GM23338 (cell line): ENCODE measurements around the gene STX1A. TPM values are rescaled to one million over a fixed set of nuclear protein-coding genes. Genes with fewer than 3 reads are reported as not detected.

Source experiments
- ATAC-seq: fragments of 200-7000 bp; cut with Tn5 transposase; 3 replicates; pipeline ENCODE4 v1.9.1; 2020
- DNase-seq: peaks from one replicate; pipeline ENCODE4 v3.0.0-alpha.2; 2015; ENCODE audit warnings: low spot score
- H2AFZ ChIP-seq: fragments of 200-600 bp; sonication (generic); 2 replicates; pipeline ENCODE4 v1.8.0; 2016; ENCODE audit warnings: antibody characterized with exemption, mild to moderate bottlenecking, moderate library complexity
- H3F3A ChIP-seq: fragments of 200-600 bp; sonication (generic); replicated peaks from 2 replicates; pipeline ENCODE4 v1.8.0; 2017; ENCODE audit warnings: antibody characterized with exemption, mixed run types, low read depth
- H3K27ac ChIP-seq: fragments of 200-600 bp; sonication (generic); 2 replicates; pipeline ENCODE4 v1.6.1; 2016; ENCODE audit warnings: low read depth
- H3K27me3 ChIP-seq: fragments of 200-600 bp; sonication (generic); 2 replicates; pipeline ENCODE4 v1.8.0; 2016; ENCODE audit warnings: mild to moderate bottlenecking, mixed run types, moderate library complexity; ENCODE audit not compliant: insufficient read depth
- H3K36me3 ChIP-seq: fragments of 200-600 bp; sonication (generic); 2 replicates; pipeline ENCODE4 v1.8.0; 2016; ENCODE audit warnings: mild to moderate bottlenecking; ENCODE audit not compliant: insufficient read depth
- H3K4me1 ChIP-seq: fragments of 200-600 bp; sonication (generic); 2 replicates; pipeline ENCODE4 v1.8.0; 2016; ENCODE audit warnings: mild to moderate bottlenecking, moderate library complexity; ENCODE audit not compliant: insufficient read depth
- H3K4me2 ChIP-seq: fragments of 200-600 bp; sonication (generic); 2 replicates; pipeline ENCODE4 v1.7.1; 2017; ENCODE audit warnings: mixed run types
- H3K4me3 ChIP-seq: fragments of 200-600 bp; sonication (generic); 2 replicates; pipeline ENCODE4 v1.6.1; 2016; ENCODE audit warnings: mixed run types
- H3K79me2 ChIP-seq: fragments of 200-600 bp; sonication (generic); replicated peaks from 2 replicates; pipeline ENCODE4 v1.8.0; 2017; ENCODE audit warnings: mild to moderate bottlenecking; ENCODE audit not compliant: insufficient read depth
- H3K9me2 ChIP-seq: fragments of 200-600 bp; sonication (generic); 2 replicates; pipeline ENCODE4 v1.8.0; 2017; ENCODE audit not compliant: insufficient read depth
- H4K20me1 ChIP-seq: fragments of 200-600 bp; sonication (generic); replicated peaks from 2 replicates; pipeline ENCODE4 v1.8.0; 2017; ENCODE audit warnings: mild to moderate bottlenecking; ENCODE audit not compliant: insufficient read depth
- H3K27ac Mint-ChIP-seq: 2 replicates; pipeline ENCODE4 v1.8.0; 2020; ENCODE audit warnings: inconsistent platforms, mild to moderate bottlenecking, moderate library complexity, mixed read lengths
- H3K27me3 Mint-ChIP-seq: 3 replicates; pipeline ENCODE4 v1.8.0; 2022; ENCODE audit warnings: low read depth, mild to moderate bottlenecking, moderate library complexity, mixed read lengths, inconsistent platforms; ENCODE audit not compliant: insufficient read depth, poor library complexity
- H3K36me3 Mint-ChIP-seq: 3 replicates; pipeline ENCODE4 v1.8.0; 2021; ENCODE audit warnings: low read depth, mild to moderate bottlenecking, inconsistent platforms, moderate library complexity, mixed read lengths
- H3K4me1 Mint-ChIP-seq: 3 replicates; pipeline ENCODE4 v1.8.0; 2020; ENCODE audit warnings: mild to moderate bottlenecking, inconsistent platforms, mixed read lengths
- H3K4me3 Mint-ChIP-seq: 3 replicates; pipeline ENCODE4 v1.8.0; 2021; ENCODE audit warnings: moderate library complexity, mild to moderate bottlenecking, inconsistent platforms, mixed read lengths
- H3K9me3 Mint-ChIP-seq: 3 replicates; pipeline ENCODE4 v1.8.0; 2020; ENCODE audit warnings: moderate library complexity, mild to moderate bottlenecking, inconsistent platforms, mixed read lengths
- CREB1 ChIP-seq: fragments of 250-450 bp; sonication (Bioruptor Pico); IDR thresholded peaks from 2 replicates; pipeline ENCODE4 v1.5.0; 2020; ENCODE audit warnings: low read depth, mild to moderate bottlenecking, moderate library complexity
- CTCF ChIP-seq, 2 experiments: fragments of 200-600 bp in 1 of 2; sonication (generic) in 1 of 2; conservative IDR thresholded peaks; 2 replicates each; pipeline versions ENCODE4 v1.5.1 to v1.6.1; 2016 to 2017; ENCODE audit warnings: antibody characterized with exemption in 2 of 2, low read depth in 2 of 2, mild to moderate bottlenecking in 2 of 2, moderate library complexity in 1 of 2
- ETS1 ChIP-seq: IDR thresholded peaks from 2 replicates; pipeline ENCODE4 v1.6.1; 2016; ENCODE audit warnings: antibody characterized with exemption
- EZH2 ChIP-seq: fragments of 200-600 bp; sonication (generic); IDR thresholded peaks from one replicate; pipeline ENCODE4 v1.8.0; 2017; ENCODE audit warnings: antibody characterized with exemption, mild to moderate bottlenecking, low read depth; ENCODE audit not compliant: unreplicated experiment
- EZH2phosphoT487 ChIP-seq: fragments of 200-600 bp; sonication (generic); IDR thresholded peaks from one replicate; pipeline ENCODE4 v1.8.1; 2018; ENCODE audit warnings: antibody characterized with exemption; ENCODE audit not compliant: unreplicated experiment
- NANOG ChIP-seq: IDR thresholded peaks from 2 replicates; pipeline ENCODE4 v1.6.1; 2016; ENCODE audit warnings: antibody characterized with exemption, borderline replicate concordance
- STAT1 ChIP-seq: IDR thresholded peaks from one replicate; pipeline ENCODE4 v1.6.1; 2016; ENCODE audit warnings: antibody characterized with exemption; ENCODE audit not compliant: unreplicated experiment
- ZNF114 ChIP-seq: fragments of 250-450 bp; sonication (Bioruptor Pico); IDR thresholded peaks from 2 replicates; pipeline ENCODE4 v1.5.0; 2020; ENCODE audit warnings: mild to moderate bottlenecking, moderate library complexity
- ZNF331 ChIP-seq: fragments of 250-450 bp; sonication (Bioruptor Pico); IDR thresholded peaks from 2 replicates; pipeline ENCODE4 v1.5.0; 2020; ENCODE audit warnings: low read depth, mild to moderate bottlenecking, moderate library complexity
- ZNF462 ChIP-seq: fragments of 250-450 bp; sonication (Bioruptor Pico); IDR thresholded peaks from 2 replicates; pipeline ENCODE4 v1.5.0; 2020; ENCODE audit warnings: mild to moderate bottlenecking, moderate library complexity
- polyA plus RNA-seq: library from polyadenylated mRNA; unstranded; fragments of >200 nt; fragmentation: Nextera tagmentation; extraction: Ambion mirVana; gene quantifications from 2 replicates; pipeline ENCODE4 v1.2.1, GENCODE V29; 2016
- total RNA-seq: library from RNA; depleted of rRNA; stranded (reverse); fragments of >200 nt; shearing (Covaris generic); gene quantifications from 2 replicates; pipeline ENCODE4 v1.2.3, GENCODE V29; 2014

STX1A gene
- total and polyA plus RNA-seq, 2 experiments from 2014 or later: 9.1 to 19.8 TPM

GRCh38 chr7:73718438-73718881, 1.0 kb downstream of the STX1A start:
- H3K36me3 ChIP-seq: no peaks in the 10 kb centered on the region
- Mint-ChIP-seq H3K4me1 (no peaks in the 10 kb centered on the region; the same call in 2 of the 3 replicates), H3K36me3 (no peaks in the 10 kb centered on the region), H3K27ac (no peak overlapping the region), H3K27me3 (peaks cover 20% of the 10 kb centered on the region), H3K4me3 (peak overlapping the region; percentile 62), H3K9me3 (no peaks in the 10 kb centered on the region)
- peak overlapping the region; percentile 86 for H3K4me3 ChIP-seq
- no peaks in the 10 kb centered on the region; the same call in 1 of the 2 replicates for H4K20me1 ChIP-seq
- no peaks in the 10 kb centered on the region; the same call in 1 of the 2 replicates for H3K4me1 ChIP-seq
- DNase-seq (no peak), ATAC-seq (no peak)
- no peaks in the 10 kb centered on the region for H3K9me2 ChIP-seq
- no peaks in the 10 kb centered on the region for H3K79me2 ChIP-seq
- no peak overlapping the region for H3K27ac ChIP-seq
- peaks cover 24% of the 10 kb centered on the region for H3K27me3 ChIP-seq
- peak overlapping the region; percentile 95 for H3K4me2 ChIP-seq
- peak overlapping the region; percentile 87; the same call in 1 of the 2 replicates for H2AFZ ChIP-seq
- TF ChIP-seq CTCF (conservative IDR thresholded peaks at IDR 0.05; ENCODE audit: low read depth in 2 of 2) (no peak), EZH2 (no peak), EZH2phosphoT487 (no peak), ZNF331 (CRISPR knock-in tag) (no peak), ZNF114 (CRISPR knock-in tag) (no peak)
- H3F3A ChIP-seq: no peaks in the 10 kb centered on the region

- Histone ChIP-seq H3K4me2 (no peak overlapping the region; the same call in 1 of the 2 replicates), H3F3A (no peaks in the 10 kb centered on the region), H3K27ac (no peak overlapping the region), H3K4me3 (no peak overlapping the region), H3K9me2 (no peaks in the 10 kb centered on the region), H3K4me1 (no peaks in the 10 kb centered on the region; the same call in 1 of the 2 replicates), H3K79me2 (no peaks in the 10 kb centered on the region), H3K36me3 (no peaks in the 10 kb centered on the region), H2AFZ (no peak overlapping the region), H3K27me3 (peaks cover 24% of the 10 kb centered on the region), H4K20me1 (no peaks in the 10 kb centered on the region; the same call in 1 of the 2 replicates)
- Mint-ChIP-seq H3K27me3 (peaks cover 20% of the 10 kb centered on the region), H3K27ac (no peak overlapping the region), H3K36me3 (no peaks in the 10 kb centered on the region), H3K4me3 (peak overlapping the region; percentile 53), H3K4me1 (no peaks in the 10 kb centered on the region; the same call in 2 of the 3 replicates), H3K9me3 (no peaks in the 10 kb centered on the region)
- no peak for DNase-seq
- ATAC-seq: no peak
- TF ChIP-seq EZH2 (no peak), ZNF462 (CRISPR knock-in tag) (no peak), NANOG (no peak), CREB1 (CRISPR knock-in tag) (no peak), ZNF331 (CRISPR knock-in tag) (no peak), ZNF114 (CRISPR knock-in tag) (no peak), STAT1 (no peak), EZH2phosphoT487 (no peak), ETS1 (no peak)
Measured at GRCh38 chr7:73717991-73718405, 1.5 kb downstream of the STX1A start.
